Endothelial cell of umbilical vein (primary cell): ENCODE results near the gene CEP162.

Experiments
- EZH2 ChIP-seq: IDR thresholded peaks from 2 replicates; pipeline ENCODE4 v1.6.1; 2012; ENCODE audit warnings: borderline replicate concordance, low read depth, mild to moderate bottlenecking, moderate library complexity, low read length, inconsistent platforms; ENCODE audit not compliant: severe bottlenecking
- FOS ChIP-seq: IDR thresholded peaks from 2 replicates; pipeline ENCODE4 v1.6.1; 2011; ENCODE audit warnings: mild to moderate bottlenecking, low read length, moderate library complexity, borderline replicate concordance; ENCODE audit not compliant: insufficient read depth
- MYC ChIP-seq: IDR thresholded peaks from one replicate; pipeline ENCODE4 v1.6.1; 2011; ENCODE audit warnings: mild to moderate bottlenecking, low read depth, low read length
- POLR2A ChIP-seq: IDR thresholded peaks from 2 replicates; pipeline ENCODE4 v1.6.1; 2012; ENCODE audit warnings: low read depth, mild to moderate bottlenecking, control low read depth, low read length
- POLR2AphosphoS5 ChIP-seq: IDR thresholded peaks from 2 replicates; pipeline ENCODE4 v1.6.1; 2012; ENCODE audit warnings: low read depth, mild to moderate bottlenecking, control low read depth, low read length, moderate library complexity; ENCODE audit not compliant: insufficient read depth
- TF ChIP-seq, protein P1 (sequence below), 2 donors: IDR thresholded peaks; 1 replicate in 1 of 2; 2 replicates in 1 of 2; pipeline ENCODE4 v1.5.1; 2011; ENCODE audit warnings: low read length in 2 of 2, mild to moderate bottlenecking in 2 of 2, moderate library complexity in 2 of 2, control low read depth in 1 of 2, inconsistent platforms in 1 of 2, low read depth in 1 of 2; ENCODE audit not compliant: insufficient read depth in 1 of 2; ENCODE audit errors: extremely low read depth in 1 of 2

DNA sequence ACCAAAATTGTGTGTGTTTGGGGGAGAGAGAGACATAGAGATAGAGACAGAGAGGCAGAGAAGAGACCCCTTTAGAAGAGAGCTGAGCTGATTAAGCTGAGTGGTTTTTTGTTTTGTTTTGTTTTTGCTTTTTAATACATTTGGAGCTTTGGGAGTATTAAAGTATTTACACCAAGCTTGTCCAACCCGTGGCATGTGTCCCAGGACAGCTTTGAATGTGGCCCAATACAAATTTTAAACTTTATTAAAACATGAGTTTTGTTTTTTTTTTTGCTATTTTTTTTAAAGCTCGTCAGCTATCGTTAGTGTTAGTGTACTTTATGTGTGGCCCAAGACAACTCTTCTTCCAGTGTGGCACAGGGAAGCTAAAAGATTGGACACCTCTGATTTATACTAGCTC is 137.9 kb downstream of the CEP162 start:
- TF ChIP-seq POLR2A (no peak), EZH2 (no peak), FOS (no peak), MYC (no peak), POLR2AphosphoS5 (no peak)
- TF ChIP-seq, protein P1, sequence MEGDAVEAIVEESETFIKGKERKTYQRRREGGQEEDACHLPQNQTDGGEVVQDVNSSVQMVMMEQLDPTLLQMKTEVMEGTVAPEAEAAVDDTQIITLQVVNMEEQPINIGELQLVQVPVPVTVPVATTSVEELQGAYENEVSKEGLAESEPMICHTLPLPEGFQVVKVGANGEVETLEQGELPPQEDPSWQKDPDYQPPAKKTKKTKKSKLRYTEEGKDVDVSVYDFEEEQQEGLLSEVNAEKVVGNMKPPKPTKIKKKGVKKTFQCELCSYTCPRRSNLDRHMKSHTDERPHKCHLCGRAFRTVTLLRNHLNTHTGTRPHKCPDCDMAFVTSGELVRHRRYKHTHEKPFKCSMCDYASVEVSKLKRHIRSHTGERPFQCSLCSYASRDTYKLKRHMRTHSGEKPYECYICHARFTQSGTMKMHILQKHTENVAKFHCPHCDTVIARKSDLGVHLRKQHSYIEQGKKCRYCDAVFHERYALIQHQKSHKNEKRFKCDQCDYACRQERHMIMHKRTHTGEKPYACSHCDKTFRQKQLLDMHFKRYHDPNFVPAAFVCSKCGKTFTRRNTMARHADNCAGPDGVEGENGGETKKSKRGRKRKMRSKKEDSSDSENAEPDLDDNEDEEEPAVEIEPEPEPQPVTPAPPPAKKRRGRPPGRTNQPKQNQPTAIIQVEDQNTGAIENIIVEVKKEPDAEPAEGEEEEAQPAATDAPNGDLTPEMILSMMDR (IDR thresholded peaks at IDR 0.05; ENCODE audit: extremely low read depth in 1 of 2, insufficient read depth in 1 of 2, low read depth in 1 of 2, low read length in 2 of 2): no peak
